WTC11 (cell line): Measurements from ENCODE around the gene UCHL3. TPM values are rescaled to one million over a fixed set of nuclear protein-coding genes. Genes with fewer than 3 reads are reported as not detected.

Source experiments
- ATAC-seq: fragments of 200-7000 bp; cut with Tn5 transposase; 2 replicates; pipeline ENCODE4 v1.10.0; 2021; ENCODE audit warnings: mild to moderate bottlenecking, moderate library complexity
- CTCF ChIA-PET: fragments of 300-600 bp; sonication (Branson Sonifier 250); formaldehyde crosslinking; loops from one replicate; lab custom pipeline; 2021; ENCODE audit warnings: antibody characterized with exemption; lab: Charles Lee
- POLR2A ChIA-PET: fragments of 350-600 bp; sonication (Branson Sonifier 250); formaldehyde crosslinking; loops from one replicate; lab custom pipeline; 2021; ENCODE audit warnings: antibody characterized with exemption; lab: Charles Lee
- DNase-seq: peaks from one replicate; pipeline ENCODE4 v3.0.0; 2021; ENCODE audit warnings: low spot score
- H3K27ac Mint-ChIP-seq: 2 replicates; pipeline ENCODE4 v1.8.0; 2021; ENCODE audit warnings: mixed read lengths
- H3K27me3 Mint-ChIP-seq: 2 replicates; pipeline ENCODE4 v1.8.0; 2021; ENCODE audit warnings: low read depth, mild to moderate bottlenecking, moderate library complexity, mixed read lengths
- H3K36me3 Mint-ChIP-seq: 2 replicates; pipeline ENCODE4 v1.8.0; 2021; ENCODE audit warnings: mixed read lengths
- H3K4me1 Mint-ChIP-seq: 2 replicates; pipeline ENCODE4 v1.8.0; 2022; ENCODE audit warnings: mixed read lengths
- H3K4me3 Mint-ChIP-seq: 2 replicates; pipeline ENCODE4 v1.8.0; 2021; ENCODE audit warnings: mild to moderate bottlenecking, moderate library complexity, mixed read lengths
- H3K9me3 Mint-ChIP-seq: 2 replicates; pipeline ENCODE4 v1.8.0; 2021; ENCODE audit warnings: mixed read lengths
- CREM ChIP-seq: sonication (generic); formaldehyde crosslinking; IDR thresholded peaks from 2 replicates; pipeline ENCODE4 v1.8.1; 2022; ENCODE audit warnings: mild to moderate bottlenecking, missing genetic modification reagents, moderate library complexity
- JUN ChIP-seq: sonication (generic); formaldehyde crosslinking; IDR thresholded peaks from 2 replicates; pipeline ENCODE4 v1.8.0; 2023; ENCODE audit warnings: mild to moderate bottlenecking, missing genetic modification reagents
- RELA ChIP-seq: sonication (generic); formaldehyde crosslinking; IDR thresholded peaks from 2 replicates; pipeline ENCODE4 v1.8.1; 2022; ENCODE audit warnings: missing genetic modification reagents, mild to moderate bottlenecking, borderline replicate concordance
- RORB ChIP-seq: fragments of 250-450 bp; sonication (Bioruptor Pico); IDR thresholded peaks from 2 replicates; pipeline ENCODE4 v1.9.0; 2021; ENCODE audit warnings: mild to moderate bottlenecking
- TEAD4 ChIP-seq: sonication (generic); formaldehyde crosslinking; IDR thresholded peaks from 2 replicates; pipeline ENCODE4 v1.8.0; 2022; ENCODE audit warnings: mild to moderate bottlenecking, missing genetic modification reagents
- ZNF121 ChIP-seq: sonication (generic); formaldehyde crosslinking; IDR thresholded peaks from 2 replicates; pipeline ENCODE4 v1.8.0; 2023; ENCODE audit warnings: missing genetic modification reagents
- ZNF317 ChIP-seq: sonication (generic); formaldehyde crosslinking; IDR thresholded peaks from 2 replicates; pipeline ENCODE4 v1.8.1; 2023; ENCODE audit warnings: low read depth, mild to moderate bottlenecking, moderate library complexity, missing genetic modification reagents, borderline replicate concordance
- total RNA-seq: library from RNA; stranded (reverse); gene quantifications from 3 replicates; pipeline ENCODE4 v1.2.3, GENCODE V29; 2021
- TF ChIP-seq, protein P1 (sequence below): fragments of 200-600 bp; IDR thresholded peaks from 2 replicates; pipeline ENCODE4 v1.8.0; 2022; ENCODE audit warnings: antibody characterized with exemption
- TF ChIP-seq, protein P2 (sequence below): sonication (generic); formaldehyde crosslinking; IDR thresholded peaks from 2 replicates; pipeline ENCODE4 v1.8.0; 2022; ENCODE audit warnings: missing genetic modification reagents
- TF ChIP-seq, protein P3 (sequence below): sonication (generic); formaldehyde crosslinking; IDR thresholded peaks from 2 replicates; pipeline ENCODE4 v1.8.0; 2023; ENCODE audit warnings: missing genetic modification reagents, mild to moderate bottlenecking, borderline replicate concordance
- TF ChIP-seq, protein P4 (sequence below): fragments of 250-450 bp; sonication (Bioruptor Pico); IDR thresholded peaks from 2 replicates; pipeline ENCODE4 v2.1.2; 2022; ENCODE audit warnings: mild to moderate bottlenecking, moderate library complexity
- TF ChIP-seq, protein P5 (sequence below): sonication (generic); formaldehyde crosslinking; IDR thresholded peaks from 2 replicates; pipeline ENCODE4 v1.8.1; 2023; ENCODE audit warnings: mild to moderate bottlenecking, missing genetic modification reagents
- TF ChIP-seq, protein P6 (sequence below): sonication (generic); formaldehyde crosslinking; IDR thresholded peaks from 2 replicates; pipeline ENCODE4 v1.8.0; 2022; ENCODE audit warnings: mild to moderate bottlenecking, missing genetic modification reagents
- TF ChIP-seq, protein P7 (sequence below): sonication (generic); formaldehyde crosslinking; IDR thresholded peaks from 2 replicates; pipeline ENCODE4 v1.8.1; 2022; ENCODE audit warnings: low read depth, mild to moderate bottlenecking, moderate library complexity, missing genetic modification reagents, borderline replicate concordance

UCHL3 gene
- total RNA-seq, 1 experiment from 2014 or later: 46.9 TPM

DNA sequence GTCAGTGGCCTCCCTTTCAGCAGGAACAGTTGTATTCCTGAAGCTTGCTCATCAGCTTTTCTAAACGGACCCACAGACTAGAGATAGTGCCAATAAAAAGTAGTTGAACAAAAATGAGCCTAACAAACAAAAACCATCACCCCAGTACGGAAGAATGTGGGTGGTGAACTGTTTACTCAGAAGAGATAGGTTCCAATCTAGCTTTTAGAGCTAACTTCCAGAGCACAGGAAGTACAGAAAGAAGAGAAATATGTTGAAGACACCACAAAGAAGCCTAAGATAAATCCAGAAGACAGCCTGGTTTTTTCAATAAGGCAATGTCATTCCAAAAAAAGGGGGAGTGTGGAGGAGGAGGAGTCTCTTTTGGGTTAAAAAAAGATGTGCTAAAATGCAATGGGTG lies 83.7 kb downstream of the UCHL3 start:
- ATAC-seq (no peak), DNase-seq (no peak)
- TF ChIP-seq RELA (CRISPR knock-in tag) (no peak), RORB (CRISPR knock-in tag) (no peak), ZNF121 (no peak), TEAD4 (CRISPR knock-in tag) (no peak), ZNF317 (CRISPR knock-in tag) (no peak), JUN (CRISPR knock-in tag) (no peak), CREM (CRISPR knock-in tag) (no peak)
- TF ChIP-seq, protein P1, sequence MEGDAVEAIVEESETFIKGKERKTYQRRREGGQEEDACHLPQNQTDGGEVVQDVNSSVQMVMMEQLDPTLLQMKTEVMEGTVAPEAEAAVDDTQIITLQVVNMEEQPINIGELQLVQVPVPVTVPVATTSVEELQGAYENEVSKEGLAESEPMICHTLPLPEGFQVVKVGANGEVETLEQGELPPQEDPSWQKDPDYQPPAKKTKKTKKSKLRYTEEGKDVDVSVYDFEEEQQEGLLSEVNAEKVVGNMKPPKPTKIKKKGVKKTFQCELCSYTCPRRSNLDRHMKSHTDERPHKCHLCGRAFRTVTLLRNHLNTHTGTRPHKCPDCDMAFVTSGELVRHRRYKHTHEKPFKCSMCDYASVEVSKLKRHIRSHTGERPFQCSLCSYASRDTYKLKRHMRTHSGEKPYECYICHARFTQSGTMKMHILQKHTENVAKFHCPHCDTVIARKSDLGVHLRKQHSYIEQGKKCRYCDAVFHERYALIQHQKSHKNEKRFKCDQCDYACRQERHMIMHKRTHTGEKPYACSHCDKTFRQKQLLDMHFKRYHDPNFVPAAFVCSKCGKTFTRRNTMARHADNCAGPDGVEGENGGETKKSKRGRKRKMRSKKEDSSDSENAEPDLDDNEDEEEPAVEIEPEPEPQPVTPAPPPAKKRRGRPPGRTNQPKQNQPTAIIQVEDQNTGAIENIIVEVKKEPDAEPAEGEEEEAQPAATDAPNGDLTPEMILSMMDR: no peak
- TF ChIP-seq, protein P2, sequence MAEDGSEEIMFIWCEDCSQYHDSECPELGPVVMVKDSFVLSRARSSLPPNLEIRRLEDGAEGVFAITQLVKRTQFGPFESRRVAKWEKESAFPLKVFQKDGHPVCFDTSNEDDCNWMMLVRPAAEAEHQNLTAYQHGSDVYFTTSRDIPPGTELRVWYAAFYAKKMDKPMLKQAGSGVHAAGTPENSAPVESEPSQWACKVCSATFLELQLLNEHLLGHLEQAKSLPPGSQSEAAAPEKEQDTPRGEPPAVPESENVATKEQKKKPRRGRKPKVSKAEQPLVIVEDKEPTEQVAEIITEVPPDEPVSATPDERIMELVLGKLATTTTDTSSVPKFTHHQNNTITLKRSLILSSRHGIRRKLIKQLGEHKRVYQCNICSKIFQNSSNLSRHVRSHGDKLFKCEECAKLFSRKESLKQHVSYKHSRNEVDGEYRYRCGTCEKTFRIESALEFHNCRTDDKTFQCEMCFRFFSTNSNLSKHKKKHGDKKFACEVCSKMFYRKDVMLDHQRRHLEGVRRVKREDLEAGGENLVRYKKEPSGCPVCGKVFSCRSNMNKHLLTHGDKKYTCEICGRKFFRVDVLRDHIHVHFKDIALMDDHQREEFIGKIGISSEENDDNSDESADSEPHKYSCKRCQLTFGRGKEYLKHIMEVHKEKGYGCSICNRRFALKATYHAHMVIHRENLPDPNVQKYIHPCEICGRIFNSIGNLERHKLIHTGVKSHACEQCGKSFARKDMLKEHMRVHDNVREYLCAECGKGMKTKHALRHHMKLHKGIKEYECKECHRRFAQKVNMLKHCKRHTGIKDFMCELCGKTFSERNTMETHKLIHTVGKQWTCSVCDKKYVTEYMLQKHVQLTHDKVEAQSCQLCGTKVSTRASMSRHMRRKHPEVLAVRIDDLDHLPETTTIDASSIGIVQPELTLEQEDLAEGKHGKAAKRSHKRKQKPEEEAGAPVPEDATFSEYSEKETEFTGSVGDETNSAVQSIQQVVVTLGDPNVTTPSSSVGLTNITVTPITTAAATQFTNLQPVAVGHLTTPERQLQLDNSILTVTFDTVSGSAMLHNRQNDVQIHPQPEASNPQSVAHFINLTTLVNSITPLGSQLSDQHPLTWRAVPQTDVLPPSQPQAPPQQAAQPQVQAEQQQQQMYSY (CRISPR knock-in tag): no peak
- TF ChIP-seq, protein P3, sequence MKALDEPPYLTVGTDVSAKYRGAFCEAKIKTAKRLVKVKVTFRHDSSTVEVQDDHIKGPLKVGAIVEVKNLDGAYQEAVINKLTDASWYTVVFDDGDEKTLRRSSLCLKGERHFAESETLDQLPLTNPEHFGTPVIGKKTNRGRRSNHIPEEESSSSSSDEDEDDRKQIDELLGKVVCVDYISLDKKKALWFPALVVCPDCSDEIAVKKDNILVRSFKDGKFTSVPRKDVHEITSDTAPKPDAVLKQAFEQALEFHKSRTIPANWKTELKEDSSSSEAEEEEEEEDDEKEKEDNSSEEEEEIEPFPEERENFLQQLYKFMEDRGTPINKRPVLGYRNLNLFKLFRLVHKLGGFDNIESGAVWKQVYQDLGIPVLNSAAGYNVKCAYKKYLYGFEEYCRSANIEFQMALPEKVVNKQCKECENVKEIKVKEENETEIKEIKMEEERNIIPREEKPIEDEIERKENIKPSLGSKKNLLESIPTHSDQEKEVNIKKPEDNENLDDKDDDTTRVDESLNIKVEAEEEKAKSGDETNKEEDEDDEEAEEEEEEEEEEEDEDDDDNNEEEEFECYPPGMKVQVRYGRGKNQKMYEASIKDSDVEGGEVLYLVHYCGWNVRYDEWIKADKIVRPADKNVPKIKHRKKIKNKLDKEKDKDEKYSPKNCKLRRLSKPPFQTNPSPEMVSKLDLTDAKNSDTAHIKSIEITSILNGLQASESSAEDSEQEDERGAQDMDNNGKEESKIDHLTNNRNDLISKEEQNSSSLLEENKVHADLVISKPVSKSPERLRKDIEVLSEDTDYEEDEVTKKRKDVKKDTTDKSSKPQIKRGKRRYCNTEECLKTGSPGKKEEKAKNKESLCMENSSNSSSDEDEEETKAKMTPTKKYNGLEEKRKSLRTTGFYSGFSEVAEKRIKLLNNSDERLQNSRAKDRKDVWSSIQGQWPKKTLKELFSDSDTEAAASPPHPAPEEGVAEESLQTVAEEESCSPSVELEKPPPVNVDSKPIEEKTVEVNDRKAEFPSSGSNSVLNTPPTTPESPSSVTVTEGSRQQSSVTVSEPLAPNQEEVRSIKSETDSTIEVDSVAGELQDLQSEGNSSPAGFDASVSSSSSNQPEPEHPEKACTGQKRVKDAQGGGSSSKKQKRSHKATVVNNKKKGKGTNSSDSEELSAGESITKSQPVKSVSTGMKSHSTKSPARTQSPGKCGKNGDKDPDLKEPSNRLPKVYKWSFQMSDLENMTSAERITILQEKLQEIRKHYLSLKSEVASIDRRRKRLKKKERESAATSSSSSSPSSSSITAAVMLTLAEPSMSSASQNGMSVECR (CRISPR knock-in tag): no peak
- TF ChIP-seq, protein P4, sequence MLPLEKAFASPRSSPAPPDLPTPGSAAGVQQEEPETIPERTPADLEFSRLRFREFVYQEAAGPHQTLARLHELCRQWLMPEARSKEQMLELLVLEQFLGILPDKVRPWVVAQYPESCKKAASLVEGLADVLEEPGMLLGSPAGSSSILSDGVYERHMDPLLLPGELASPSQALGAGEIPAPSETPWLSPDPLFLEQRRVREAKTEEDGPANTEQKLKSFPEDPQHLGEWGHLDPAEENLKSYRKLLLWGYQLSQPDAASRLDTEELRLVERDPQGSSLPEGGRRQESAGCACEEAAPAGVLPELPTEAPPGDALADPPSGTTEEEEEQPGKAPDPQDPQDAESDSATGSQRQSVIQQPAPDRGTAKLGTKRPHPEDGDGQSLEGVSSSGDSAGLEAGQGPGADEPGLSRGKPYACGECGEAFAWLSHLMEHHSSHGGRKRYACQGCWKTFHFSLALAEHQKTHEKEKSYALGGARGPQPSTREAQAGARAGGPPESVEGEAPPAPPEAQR: no peak
- TF ChIP-seq, protein P5, sequence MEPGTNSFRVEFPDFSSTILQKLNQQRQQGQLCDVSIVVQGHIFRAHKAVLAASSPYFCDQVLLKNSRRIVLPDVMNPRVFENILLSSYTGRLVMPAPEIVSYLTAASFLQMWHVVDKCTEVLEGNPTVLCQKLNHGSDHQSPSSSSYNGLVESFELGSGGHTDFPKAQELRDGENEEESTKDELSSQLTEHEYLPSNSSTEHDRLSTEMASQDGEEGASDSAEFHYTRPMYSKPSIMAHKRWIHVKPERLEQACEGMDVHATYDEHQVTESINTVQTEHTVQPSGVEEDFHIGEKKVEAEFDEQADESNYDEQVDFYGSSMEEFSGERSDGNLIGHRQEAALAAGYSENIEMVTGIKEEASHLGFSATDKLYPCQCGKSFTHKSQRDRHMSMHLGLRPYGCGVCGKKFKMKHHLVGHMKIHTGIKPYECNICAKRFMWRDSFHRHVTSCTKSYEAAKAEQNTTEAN (CRISPR knock-in tag): no peak
- TF ChIP-seq, protein P6, sequence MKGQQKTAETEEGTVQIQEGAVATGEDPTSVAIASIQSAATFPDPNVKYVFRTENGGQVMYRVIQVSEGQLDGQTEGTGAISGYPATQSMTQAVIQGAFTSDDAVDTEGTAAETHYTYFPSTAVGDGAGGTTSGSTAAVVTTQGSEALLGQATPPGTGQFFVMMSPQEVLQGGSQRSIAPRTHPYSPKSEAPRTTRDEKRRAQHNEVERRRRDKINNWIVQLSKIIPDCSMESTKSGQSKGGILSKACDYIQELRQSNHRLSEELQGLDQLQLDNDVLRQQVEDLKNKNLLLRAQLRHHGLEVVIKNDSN (CRISPR knock-in tag): no peak
- TF ChIP-seq, protein P7, sequence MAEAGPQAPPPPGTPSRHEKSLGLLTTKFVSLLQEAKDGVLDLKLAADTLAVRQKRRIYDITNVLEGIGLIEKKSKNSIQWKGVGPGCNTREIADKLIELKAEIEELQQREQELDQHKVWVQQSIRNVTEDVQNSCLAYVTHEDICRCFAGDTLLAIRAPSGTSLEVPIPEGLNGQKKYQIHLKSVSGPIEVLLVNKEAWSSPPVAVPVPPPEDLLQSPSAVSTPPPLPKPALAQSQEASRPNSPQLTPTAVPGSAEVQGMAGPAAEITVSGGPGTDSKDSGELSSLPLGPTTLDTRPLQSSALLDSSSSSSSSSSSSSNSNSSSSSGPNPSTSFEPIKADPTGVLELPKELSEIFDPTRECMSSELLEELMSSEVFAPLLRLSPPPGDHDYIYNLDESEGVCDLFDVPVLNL (CRISPR knock-in tag): no peak
- Mint-ChIP-seq H3K27me3 (peaks cover 31% of the 10 kb centered on the region), H3K4me3 (no peak overlapping the region), H3K27ac (no peak overlapping the region; the same call in 1 of the 2 replicates), H3K36me3 (peaks cover 4% of the 10 kb centered on the region; the same call in 1 of the 2 replicates), H3K4me1 (peaks cover 22% of the 10 kb centered on the region), H3K9me3 (no peaks in the 10 kb centered on the region)
- ChIA-PET POLR2A (no interaction called here), CTCF (interaction anchor here (1.1 kb wide), 1 partner anchor 54 kb away, joined by 3 read pairs; no protein-coding TSS in a partner anchor)
